Kidney (tissue), 14 donors: ENCODE data around the gene NELFE. TPM values are rescaled to one million over a fixed set of nuclear protein-coding genes. Genes with fewer than 3 reads are reported as not detected.
A peak's percentile ranks its signal among the peaks of the same experiment; 100 is the strongest.

ENCODE experiments used
- DNase-seq, 5 donors: peaks; one replicate each; pipeline ENCODE4 v3.0.0-alpha.2; 2013 to 2020
- FAIRE-seq: peaks from 2 replicates; lab custom pipeline; 2012; peaks lifted over from hg19 to GRCh38; lab: Jason Lieb, UNC
- H3K27ac ChIP-seq, 2 donors: one replicate each; pipeline ENCODE4 v1.7.0; 2013; ENCODE audit warnings: low read depth in 2 of 2, low read length in 2 of 2, inconsistent platforms in 1 of 2
- H3K27me3 ChIP-seq: one replicate; pipeline ENCODE4 v1.7.1; 2013; ENCODE audit warnings: low read length, inconsistent platforms; ENCODE audit not compliant: control insufficient read depth, insufficient read depth
- H3K36me3 ChIP-seq, 3 donors: one replicate each; pipeline versions ENCODE4 v1.7.0 to v1.7.1; 2013; ENCODE audit warnings: low read length in 3 of 3, control low read depth in 1 of 3, inconsistent platforms in 1 of 3; ENCODE audit not compliant: insufficient read depth in 3 of 3, control insufficient read depth in 2 of 3
- H3K4me1 ChIP-seq, 3 donors: one replicate each; pipeline versions ENCODE4 v1.7.0 to v1.7.1; 2013; ENCODE audit warnings: low read length in 3 of 3, inconsistent platforms in 1 of 3, low read depth in 1 of 3; ENCODE audit not compliant: control insufficient read depth in 2 of 3, insufficient read depth in 2 of 3
- H3K4me3 ChIP-seq, 3 donors: one replicate each; pipeline versions ENCODE4 v1.7.0 to v1.8.1; 2013; ENCODE audit warnings: low read length in 3 of 3, control low read depth in 1 of 3, inconsistent platforms in 1 of 3
- H3K9ac ChIP-seq, 3 donors: one replicate each; pipeline versions ENCODE4 v1.7.0 to v1.7.1; 2013; ENCODE audit warnings: low read length in 3 of 3, control low read depth in 1 of 3, inconsistent platforms in 1 of 3
- H3K9me3 ChIP-seq, 3 donors: one replicate each; pipeline versions ENCODE4 v1.7.0 to v1.7.1; 2013; ENCODE audit warnings: low read length in 3 of 3, control low read depth in 1 of 3, inconsistent platforms in 1 of 3; ENCODE audit not compliant: control insufficient read depth in 2 of 3, insufficient read depth in 1 of 3
- CTCF ChIP-seq: IDR thresholded peaks from 3 replicates; pipeline ENCODE4 v1.5.1; 2012; ENCODE audit warnings: mild to moderate bottlenecking, moderate library complexity, borderline replicate concordance; ENCODE audit not compliant: insufficient read depth; ENCODE audit errors: extremely low read depth
- intact Hi-C: fragments of 100-400 bp; cut with DNase I; formaldehyde crosslinking; loops from one replicate; pipeline ENCODE4 v1.11.1; 2022
- polyA plus RNA-seq: library from polyadenylated mRNA; stranded (reverse); fragments of 350-450 nt; fragmentation: Illumina TruSeq; extraction: RNeasy Lipid Tissue Mini Kit (QIAGEN cat#74804); gene quantifications from one replicate; pipeline ENCODE4 v1.2.3, GENCODE V29; 2014; ENCODE audit warnings: low read depth, low replicate concordance; ENCODE audit not compliant: insufficient read depth
- total RNA-seq: library from RNA; stranded (reverse); fragmentation: NEBNext Ultra II Directional; extraction: Animal tissue kit (Norgen Biotek cat#: 25700); gene quantifications from one replicate; pipeline ENCODE4 v1.2.1, GENCODE V29; 2021
- donor health status: control.
- donor health status: control.
- donor health status: control.
- donor health status: control.
- donor health status: control.
- donor health status: DM: yes; HTN: yes; CAD: no.
- donor health status: Normal renal cell carcinoma (clear cell type).

The NELFE gene
- total and polyA plus RNA-seq, 2 donors from 2014 or later = 62.0 to 83.0 TPM

DNA sequence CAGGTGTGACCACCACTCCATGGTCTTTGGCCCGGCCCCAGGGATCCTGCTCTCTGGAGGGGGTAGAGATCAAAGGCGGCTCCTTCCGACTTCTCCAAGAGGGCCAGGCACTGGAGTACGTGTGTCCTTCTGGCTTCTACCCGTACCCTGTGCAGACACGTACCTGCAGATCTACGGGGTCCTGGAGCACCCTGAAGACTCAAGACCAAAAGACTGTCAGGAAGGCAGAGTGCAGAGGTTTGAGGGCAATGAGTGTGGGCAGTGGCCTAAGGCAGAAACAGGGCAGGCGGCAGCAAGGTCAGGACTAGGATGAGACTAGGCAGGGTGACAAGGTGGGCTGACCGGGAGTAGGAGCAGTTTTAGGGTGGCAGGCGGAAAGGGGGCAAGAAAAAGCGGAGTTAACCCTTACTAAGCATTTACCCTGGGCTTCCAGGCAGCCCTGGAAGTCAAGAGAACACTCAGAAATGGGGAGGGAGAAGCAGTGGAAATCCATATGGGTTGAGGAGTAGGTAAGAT, 12.3 kb downstream of the NELFE start:
- Histone ChIP-seq H3K9me3 (no peaks in the 10 kb centered on the region), H3K27ac (peak overlapping the region; percentile 69 to 78), H3K27me3 (no peaks in the 10 kb centered on the region), H3K4me3 (peak overlapping the region in 2 of 3 donors; percentile 29 to 47), H3K4me1 (peaks cover 0 to 6% (median 0%) of the 10 kb centered on the region in 3 donors), H3K9ac (peak overlapping the region in 1 of 3 donors; percentile 53), H3K36me3 (peaks cover 0 to 3% (median 0%) of the 10 kb centered on the region in 3 donors)
- intact Hi-C loops = no loop called here
- FAIRE-seq = no peak
- DNase-seq = no peak
- TF ChIP-seq CTCF = no peak

DNA sequence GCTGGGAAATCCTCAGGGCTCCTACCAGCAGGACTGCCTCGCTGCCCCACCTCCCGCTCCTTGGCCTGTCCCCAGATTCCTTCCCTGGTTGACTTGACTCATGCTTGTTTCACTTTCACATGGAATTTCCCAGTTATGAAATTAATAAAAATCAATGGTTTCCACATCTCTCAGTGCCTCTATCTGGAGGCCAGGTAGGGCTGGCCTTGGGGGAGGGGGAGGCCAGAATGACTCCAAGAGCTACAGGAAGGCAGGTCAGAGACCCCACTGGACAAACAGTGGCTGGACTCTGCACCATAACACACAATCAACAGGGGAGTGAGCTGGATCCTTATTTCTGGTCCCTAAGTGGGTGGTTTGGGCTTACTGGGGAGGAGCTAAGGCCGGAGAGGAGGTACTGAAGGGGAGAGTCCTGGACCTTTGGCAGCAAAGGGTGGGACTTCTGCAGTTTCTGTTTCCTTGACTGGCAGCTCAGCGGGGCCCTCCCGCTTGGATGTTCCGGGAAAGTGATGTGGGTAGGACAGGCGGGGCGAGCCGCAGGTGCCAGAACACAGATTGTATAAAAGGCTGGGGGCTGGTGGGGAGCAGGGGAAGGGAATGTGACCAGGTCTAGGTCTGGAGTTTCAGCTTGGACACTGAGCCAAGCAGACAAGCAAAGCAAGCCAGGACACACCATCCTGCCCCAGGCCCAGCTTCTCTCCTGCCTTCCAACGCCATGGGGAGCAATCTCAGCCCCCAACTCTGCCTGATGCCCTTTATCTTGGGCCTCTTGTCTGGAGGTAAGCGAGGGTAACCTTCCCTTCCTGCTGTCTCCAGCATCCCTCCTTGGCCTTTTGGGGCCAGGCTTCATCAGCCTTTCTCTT, 13.0 kb downstream of the NELFE start, which contains the start of gene CFB:
Gene CFB (plus strand): TSS at position 589 of the 863 bp plus-strand sequence. CDS start 127 bp downstream, at position 716.
- H3K9ac ChIP-seq = peak within 1 kb of the TSS in 1 of 3 donors; percentile 53
- DNase-seq (peak in 4 of 5 donors; percentile 10 to 94 (median 38)), FAIRE-seq (no peak)

DNA sequence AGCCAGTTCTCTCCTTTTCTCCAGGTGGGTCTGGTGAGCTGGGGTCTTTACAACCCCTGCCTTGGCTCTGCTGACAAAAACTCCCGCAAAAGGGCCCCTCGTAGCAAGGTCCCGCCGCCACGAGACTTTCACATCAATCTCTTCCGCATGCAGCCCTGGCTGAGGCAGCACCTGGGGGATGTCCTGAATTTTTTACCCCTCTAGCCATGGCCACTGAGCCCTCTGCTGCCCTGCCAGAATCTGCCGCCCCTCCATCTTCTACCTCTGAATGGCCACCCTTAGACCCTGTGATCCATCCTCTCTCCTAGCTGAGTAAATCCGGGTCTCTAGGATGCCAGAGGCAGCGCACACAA, 13.6 kb downstream of the NELFE start:
- DNase-seq = no peak
- TF ChIP-seq CTCF = no peak
- Histone ChIP-seq H3K4me3 (peak overlapping the region in 1 of 3 donors; percentile 29), H3K36me3 (no peaks in the 10 kb centered on the region), H3K27ac (peak overlapping the region; percentile 69 to 78), H3K9me3 (no peaks in the 10 kb centered on the region), H3K27me3 (no peaks in the 10 kb centered on the region), H3K4me1 (peaks cover 0 to 6% (median 0%) of the 10 kb centered on the region in 3 donors), H3K9ac (peak overlapping the region in 1 of 3 donors; percentile 23)
- intact Hi-C loops = no loop called here
- no peak for FAIRE-seq

More for the DNA sequence above, 13.0 kb downstream of the NELFE start, which contains the start of gene CFB:
- H3K27ac ChIP-seq = peak within 1 kb of the TSS; percentile 69 to 78
- H3K36me3 ChIP-seq = no peaks in the 10 kb centered on the region
- H3K4me1 ChIP-seq = peaks cover 0 to 6% (median 0%) of the 10 kb centered on the region in 3 donors
- intact Hi-C loops = no loop called here
- TF ChIP-seq CTCF = no peak
- H3K27me3 ChIP-seq = no peaks in the 10 kb centered on the region
- H3K4me3 ChIP-seq = peak within 1 kb of the TSS in 2 of 3 donors; percentile 29 to 47
- no peaks in the 10 kb centered on the region for H3K9me3 ChIP-seq
